B cell (primary cell): ENCODE results near the gene ZNF492. TPM values are rescaled to one million over a fixed set of nuclear protein-coding genes. Genes with fewer than 3 reads are reported as not detected.

Experiments used
- ATAC-seq: fragments of 200-7000 bp; cut with Tn5 transposase; one replicate; pipeline ENCODE4 v1.10.0; 2021; ENCODE audit warnings: low read depth, mild to moderate bottlenecking, moderate number of reproducible peaks, moderate library complexity
- CTCF ChIA-PET: fragments of 350-600 bp; sonication (Branson Sonifier 250); formaldehyde crosslinking; loops from one replicate; lab custom pipeline; 2021; ENCODE audit warnings: antibody characterized with exemption, inconsistent platforms; lab: Charles Lee
- POLR2A ChIA-PET: fragments of 350-600 bp; sonication (Branson Sonifier 250); formaldehyde crosslinking; loops from one replicate; lab custom pipeline; 2021; ENCODE audit warnings: antibody characterized with exemption; lab: Charles Lee
- DNase-seq: peaks from one replicate; pipeline ENCODE4 v3.0.0; 2013
- H2AFZ ChIP-seq: 2 replicates; pipeline ENCODE4 v1.6.1; 2012; ENCODE audit warnings: mild to moderate bottlenecking, low read depth, low read length; ENCODE audit not compliant: insufficient read depth, poor library complexity, severe bottlenecking
- H3K27ac ChIP-seq, 2 donors: 1 replicate in 1 of 2; 2 replicates in 1 of 2; pipeline ENCODE4 v1.5.1; 2012 to 2013; ENCODE audit warnings: low read length in 2 of 2, mild to moderate bottlenecking in 2 of 2, moderate library complexity in 1 of 2
- H3K27me3 ChIP-seq, 4 experiments: fragments of 200-600 bp in 1 of 4; sonication (generic) in 1 of 4; replicated peaks in 1 of 4; 1 replicate in 2 of 4; 2 replicates in 2 of 4; pipeline versions ENCODE4 v1.6.1 to v1.7.0; 2013 to 2016; ENCODE audit warnings: low read length in 3 of 4, mild to moderate bottlenecking in 2 of 4, mixed read lengths in 1 of 4, moderate library complexity in 1 of 4; ENCODE audit not compliant: insufficient read depth in 4 of 4, control insufficient read depth in 3 of 4; ENCODE audit errors: control extremely low read depth in 1 of 4
- H3K36me3 ChIP-seq, 2 experiments: replicated peaks in 1 of 2; 1 replicate in 1 of 2; 2 replicates in 1 of 2; pipeline versions ENCODE4 v1.6.1 to v1.7.1; 2013; ENCODE audit warnings: low read length in 1 of 2; ENCODE audit not compliant: insufficient read depth in 2 of 2, control insufficient read depth in 1 of 2; ENCODE audit errors: control extremely low read depth in 1 of 2, extremely low read depth in 1 of 2
- H3K4me1 ChIP-seq, 2 donors: fragments of 200-600 bp in 1 of 2; sonication (generic) in 1 of 2; 1 replicate in 1 of 2; 2 replicates in 1 of 2; pipeline versions ENCODE4 v1.5.1 to v1.6.1; 2013 to 2017; ENCODE audit warnings: low read length in 2 of 2; ENCODE audit not compliant: control insufficient read depth in 2 of 2, insufficient read depth in 2 of 2
- H3K4me2 ChIP-seq: replicated peaks from 2 replicates; pipeline ENCODE3; 2012; ENCODE audit warnings: mild to moderate bottlenecking, low read depth, low read length; ENCODE audit not compliant: poor library complexity, severe bottlenecking
- H3K4me3 ChIP-seq, 5 experiments: fragments of 200-600 bp in 1 of 5; sonication (generic) in 1 of 5; 1 replicate in 3 of 5; 2 replicates in 2 of 5; pipeline versions ENCODE4 v1.5.1 to v1.7.0; 2011 to 2016; ENCODE audit warnings: low read length in 4 of 5, mild to moderate bottlenecking in 4 of 5, low read depth in 2 of 5, control low read depth in 1 of 5, moderate library complexity in 1 of 5; ENCODE audit not compliant: insufficient read depth in 1 of 5; ENCODE audit errors: control extremely low read depth in 1 of 5, extremely low read depth in 1 of 5
- H3K79me2 ChIP-seq: fragments of 200-600 bp; sonication (generic); one replicate; pipeline ENCODE4 v1.6.0; 2016; ENCODE audit warnings: low read length; ENCODE audit not compliant: control insufficient read depth, insufficient read depth
- H3K9ac ChIP-seq: fragments of 200-600 bp; sonication (generic); 2 replicates; pipeline ENCODE4 v1.6.1; 2017; ENCODE audit warnings: mild to moderate bottlenecking, low read length, moderate library complexity
- H3K9me3 ChIP-seq, 3 donors: one replicate each; pipeline versions ENCODE4 v1.6.1 to v1.7.1; 2013; ENCODE audit warnings: low read length in 2 of 3; ENCODE audit not compliant: control insufficient read depth in 2 of 3, insufficient read depth in 1 of 3; ENCODE audit errors: control extremely low read depth in 1 of 3
- H4K20me1 ChIP-seq: 2 replicates; pipeline ENCODE4 v1.6.0; 2012; ENCODE audit warnings: mild to moderate bottlenecking, low read length; ENCODE audit not compliant: insufficient read depth, control insufficient read depth, poor library complexity, severe bottlenecking
- H3K27ac Mint-ChIP-seq: one replicate; pipeline ENCODE4 v1.8.0; 2021; ENCODE audit warnings: mixed read lengths
- H3K27me3 Mint-ChIP-seq: one replicate; pipeline ENCODE4 v1.8.0; 2021; ENCODE audit warnings: mixed read lengths
- H3K4me1 Mint-ChIP-seq: one replicate; pipeline ENCODE4 v1.8.0; 2021; ENCODE audit warnings: mixed read lengths
- H3K4me3 Mint-ChIP-seq: one replicate; pipeline ENCODE4 v1.8.0; 2021; ENCODE audit warnings: mixed read lengths
- H3K9me3 Mint-ChIP-seq: one replicate; pipeline ENCODE4 v1.8.0; 2022; ENCODE audit warnings: mixed read lengths; ENCODE audit not compliant: insufficient read depth
- EZH2 ChIP-seq: IDR thresholded peaks from 2 replicates; pipeline ENCODE4 v1.6.1; 2012; ENCODE audit warnings: borderline replicate concordance, low read depth, mild to moderate bottlenecking, moderate library complexity, low read length; ENCODE audit not compliant: insufficient read depth, poor library complexity, severe bottlenecking
- WGBS: methylation state at CpG from one replicate; pipeline ENCODE4 v1.1.5; 2013; ENCODE audit warnings: missing lambda C conversion rate; ENCODE audit not compliant: insufficient coverage; 5-methylcytosine and 5-hydroxymethylcytosine counted together
- intact Hi-C: fragments of 100-400 bp; cut with micrococcal nuclease; formaldehyde crosslinking; loops from one replicate; pipeline ENCODE4 v1.10.0; 2022
- polyA plus RNA-seq: library from polyadenylated mRNA; depleted of rRNA; stranded (reverse); fragments of >200 nt; gene quantifications from 2 replicates; pipeline ENCODE4 v1.2.3, GENCODE V29; 2012
- total RNA-seq, 2 donors: library from RNA; stranded (reverse); fragments of 120-200 nt in 1 of 2; gene quantifications; 1 replicate in 1 of 2; 2 replicates in 1 of 2; pipeline versions ENCODE4 v1.2.3 to v1.2.4, GENCODE V29; 2013 to 2022
- TF ChIP-seq, protein P1 (sequence below): fragments of 200-600 bp; IDR thresholded peaks from one replicate; pipeline ENCODE4 v1.8.0; 2022; ENCODE audit warnings: antibody characterized with exemption, mild to moderate bottlenecking

The ZNF492 gene
- total and polyA plus RNA-seq, 2 donors (not counting 1 experiment from before 2014, with no cell fraction given) = 0.37 to 1.2 TPM

DNA sequence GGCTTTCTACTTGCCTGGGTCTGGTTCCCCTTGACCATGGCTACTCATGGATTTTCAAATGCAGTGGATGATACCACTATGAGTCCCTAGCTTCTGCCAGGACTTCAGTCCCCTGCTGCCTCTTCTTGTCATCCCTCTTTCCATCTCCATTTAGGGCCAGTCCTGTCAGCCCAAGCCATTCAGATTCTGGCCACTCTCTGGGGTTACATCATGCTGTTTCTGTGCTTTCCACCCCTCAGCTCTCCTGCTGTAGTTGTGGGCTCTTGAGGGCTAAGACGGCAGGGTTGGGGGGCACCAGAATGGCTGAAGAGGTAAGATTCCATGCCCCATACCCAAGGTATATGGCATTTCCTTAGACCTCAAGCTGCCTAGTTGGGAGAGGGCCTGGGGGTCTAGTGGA lies 13.2 kb upstream of the ZNF492 start:
- WGBS = no CpG with 5 or more reads among the region's 1 CpG
- Histone ChIP-seq H3K79me2 (no peaks in the 10 kb centered on the region), H3K27ac (no peak overlapping the region), H3K9ac (no peak overlapping the region), H3K4me2 (no peak overlapping the region), H3K36me3 (no peaks in the 10 kb centered on the region), H3K4me3 (no peak overlapping the region), H3K27me3 (peaks cover 0 to 10% (median 0%) of the 10 kb centered on the region in 4 experiments), H2AFZ (no peak overlapping the region), H3K9me3 (peaks cover 0 to 67% (median 1%) of the 10 kb centered on the region in 3 donors), H3K4me1 (no peaks in the 10 kb centered on the region), H4K20me1 (no peaks in the 10 kb centered on the region)
- no peak overlapping the region for H3K27ac Mint-ChIP-seq
- no peak overlapping the region for H3K4me3 Mint-ChIP-seq
- CTCF ChIA-PET = no interaction called here
- DNase-seq = no peak
- no peaks in the 10 kb centered on the region for H3K4me1 Mint-ChIP-seq
- TF ChIP-seq, protein P1, sequence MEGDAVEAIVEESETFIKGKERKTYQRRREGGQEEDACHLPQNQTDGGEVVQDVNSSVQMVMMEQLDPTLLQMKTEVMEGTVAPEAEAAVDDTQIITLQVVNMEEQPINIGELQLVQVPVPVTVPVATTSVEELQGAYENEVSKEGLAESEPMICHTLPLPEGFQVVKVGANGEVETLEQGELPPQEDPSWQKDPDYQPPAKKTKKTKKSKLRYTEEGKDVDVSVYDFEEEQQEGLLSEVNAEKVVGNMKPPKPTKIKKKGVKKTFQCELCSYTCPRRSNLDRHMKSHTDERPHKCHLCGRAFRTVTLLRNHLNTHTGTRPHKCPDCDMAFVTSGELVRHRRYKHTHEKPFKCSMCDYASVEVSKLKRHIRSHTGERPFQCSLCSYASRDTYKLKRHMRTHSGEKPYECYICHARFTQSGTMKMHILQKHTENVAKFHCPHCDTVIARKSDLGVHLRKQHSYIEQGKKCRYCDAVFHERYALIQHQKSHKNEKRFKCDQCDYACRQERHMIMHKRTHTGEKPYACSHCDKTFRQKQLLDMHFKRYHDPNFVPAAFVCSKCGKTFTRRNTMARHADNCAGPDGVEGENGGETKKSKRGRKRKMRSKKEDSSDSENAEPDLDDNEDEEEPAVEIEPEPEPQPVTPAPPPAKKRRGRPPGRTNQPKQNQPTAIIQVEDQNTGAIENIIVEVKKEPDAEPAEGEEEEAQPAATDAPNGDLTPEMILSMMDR = no peak
- no peak for TF ChIP-seq EZH2
- POLR2A ChIA-PET = no interaction called here
- H3K27me3 Mint-ChIP-seq = peaks cover 6% of the 10 kb centered on the region
- intact Hi-C loops = no loop called here
- H3K9me3 Mint-ChIP-seq = peaks cover 3% of the 10 kb centered on the region
- no peak for ATAC-seq

DNA sequence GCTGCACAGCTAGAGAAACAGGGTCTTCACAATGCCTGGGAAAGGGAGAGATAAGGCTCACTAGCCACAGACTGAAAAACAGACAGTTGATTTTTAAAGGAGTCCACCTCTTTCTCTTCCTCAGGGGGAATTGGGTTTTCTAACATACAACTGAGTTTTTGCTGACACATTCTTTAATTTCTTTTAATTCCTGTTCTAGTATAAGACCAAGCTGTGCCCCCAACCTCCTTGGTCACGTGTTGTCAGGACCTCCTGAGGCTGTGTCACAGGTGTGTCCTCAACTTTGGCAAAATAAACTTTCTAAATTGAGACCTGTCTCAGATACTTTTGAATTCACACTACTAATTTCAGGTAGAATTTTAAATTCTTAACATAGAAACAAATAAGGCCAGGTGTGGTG lies 12.1 kb upstream of the ZNF492 start:
- TF ChIP-seq EZH2 = no peak
- TF ChIP-seq, protein P1 = no peak
- H3K27ac Mint-ChIP-seq = no peak overlapping the region
- Histone ChIP-seq H3K9me3 (peaks cover 0 to 57% (median 1%) of the 10 kb centered on the region in 3 donors), H3K4me3 (no peak overlapping the region), H3K79me2 (no peaks in the 10 kb centered on the region), H3K9ac (no peak overlapping the region), H4K20me1 (no peaks in the 10 kb centered on the region), H3K4me2 (no peak overlapping the region), H3K27ac (no peak overlapping the region), H2AFZ (no peak overlapping the region), H3K4me1 (no peaks in the 10 kb centered on the region), H3K27me3 (peaks cover 0 to 10% (median 0%) of the 10 kb centered on the region in 4 experiments), H3K36me3 (no peaks in the 10 kb centered on the region)
- ChIA-PET POLR2A (no interaction called here), CTCF (no interaction called here)
- H3K9me3 Mint-ChIP-seq = peaks cover 3% of the 10 kb centered on the region
- H3K27me3 Mint-ChIP-seq = peaks cover 6% of the 10 kb centered on the region
- no peaks in the 10 kb centered on the region for H3K4me1 Mint-ChIP-seq
- no peak for ATAC-seq
- H3K4me3 Mint-ChIP-seq = no peak overlapping the region
- intact Hi-C loops = no loop called here
- DNase-seq = no peak
- no CpG with 5 or more reads among the region's 1 CpG for WGBS
